SKM-1 (cell line): Measurements from ENCODE around the gene FGFRL1.
"Not testable (repeated sequence)": the region's sequence is repeated elsewhere in the genome, so short reads cannot be mapped to it uniquely, and the experiment has no call there.

Experiments
- DNase-seq: peaks from one replicate; lab custom pipeline; 2025; ENCODE audit not compliant: unreplicated experiment; lab: John Stamatoyannopoulos, UW

The FGFRL1 gene

DNA sequence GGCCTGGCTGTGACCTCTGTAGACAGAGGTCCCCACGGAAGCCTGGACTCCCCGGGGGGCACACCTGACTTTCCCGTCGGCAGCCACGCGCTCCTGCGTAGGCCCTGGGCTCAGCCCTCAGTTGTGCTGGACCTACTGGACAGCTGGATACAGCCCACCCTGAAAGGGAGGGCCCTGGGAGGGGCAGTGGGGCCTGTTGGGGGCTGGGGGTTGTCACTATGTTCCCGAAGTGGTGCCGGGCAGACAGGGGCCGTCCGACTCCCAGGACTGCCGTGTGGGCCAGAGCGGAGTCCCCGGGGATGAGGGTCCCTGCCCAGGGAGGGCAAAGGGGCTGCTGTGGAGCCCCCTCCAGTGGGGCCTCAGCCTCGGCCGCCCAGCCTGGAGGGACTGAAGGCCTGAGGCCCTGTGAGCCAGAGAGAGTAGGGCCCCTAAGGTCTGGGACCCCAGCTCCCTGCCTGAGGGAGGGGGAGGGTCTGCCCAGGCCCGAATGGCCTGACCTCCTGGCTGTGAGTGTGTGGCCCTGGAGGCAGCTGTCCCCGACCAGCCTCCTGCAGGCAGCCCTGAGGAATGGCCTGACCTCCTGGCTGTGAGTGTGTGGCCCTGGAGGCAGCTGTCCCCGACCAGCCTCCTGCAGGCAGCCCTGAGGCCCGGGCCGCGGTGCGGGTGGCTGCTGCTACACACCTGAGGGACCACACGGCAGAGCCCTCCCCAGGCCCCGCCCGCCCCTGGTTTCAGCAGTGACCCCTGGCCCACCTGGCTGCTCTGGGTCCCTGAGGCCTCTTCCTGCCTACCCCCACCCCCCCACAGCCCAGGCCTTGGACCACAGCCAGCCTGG is 25.8 kb downstream of the FGFRL1 start:
- no peak for DNase-seq

DNA sequence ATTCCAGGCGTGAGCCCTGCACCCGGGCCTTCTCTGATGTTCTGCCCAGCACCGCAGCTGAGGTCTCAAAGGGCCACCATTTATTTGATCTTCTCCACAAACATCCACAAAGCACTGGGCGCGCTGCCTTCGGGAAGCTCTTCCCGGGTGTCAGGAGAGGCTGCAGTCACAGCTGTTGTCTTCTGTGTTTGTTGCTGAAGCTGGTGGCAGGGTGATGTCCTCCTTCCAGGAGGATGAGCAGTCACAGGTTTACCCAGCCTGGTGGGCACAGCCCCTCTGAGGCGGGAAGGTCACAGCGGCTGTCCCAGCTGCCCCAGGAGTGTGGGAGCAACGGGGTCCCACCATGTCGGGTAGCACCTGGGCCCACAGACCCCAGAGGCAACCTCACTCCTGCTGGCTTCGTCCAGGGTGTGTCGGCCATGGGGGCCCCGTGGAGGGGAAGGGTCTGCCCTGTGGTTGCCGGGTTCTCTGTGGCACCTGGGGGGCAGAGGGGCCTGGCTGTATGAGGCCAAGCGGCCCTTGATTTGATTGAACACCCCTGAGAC is 27.6 kb downstream of the FGFRL1 start:
- no peak for DNase-seq

DNA sequence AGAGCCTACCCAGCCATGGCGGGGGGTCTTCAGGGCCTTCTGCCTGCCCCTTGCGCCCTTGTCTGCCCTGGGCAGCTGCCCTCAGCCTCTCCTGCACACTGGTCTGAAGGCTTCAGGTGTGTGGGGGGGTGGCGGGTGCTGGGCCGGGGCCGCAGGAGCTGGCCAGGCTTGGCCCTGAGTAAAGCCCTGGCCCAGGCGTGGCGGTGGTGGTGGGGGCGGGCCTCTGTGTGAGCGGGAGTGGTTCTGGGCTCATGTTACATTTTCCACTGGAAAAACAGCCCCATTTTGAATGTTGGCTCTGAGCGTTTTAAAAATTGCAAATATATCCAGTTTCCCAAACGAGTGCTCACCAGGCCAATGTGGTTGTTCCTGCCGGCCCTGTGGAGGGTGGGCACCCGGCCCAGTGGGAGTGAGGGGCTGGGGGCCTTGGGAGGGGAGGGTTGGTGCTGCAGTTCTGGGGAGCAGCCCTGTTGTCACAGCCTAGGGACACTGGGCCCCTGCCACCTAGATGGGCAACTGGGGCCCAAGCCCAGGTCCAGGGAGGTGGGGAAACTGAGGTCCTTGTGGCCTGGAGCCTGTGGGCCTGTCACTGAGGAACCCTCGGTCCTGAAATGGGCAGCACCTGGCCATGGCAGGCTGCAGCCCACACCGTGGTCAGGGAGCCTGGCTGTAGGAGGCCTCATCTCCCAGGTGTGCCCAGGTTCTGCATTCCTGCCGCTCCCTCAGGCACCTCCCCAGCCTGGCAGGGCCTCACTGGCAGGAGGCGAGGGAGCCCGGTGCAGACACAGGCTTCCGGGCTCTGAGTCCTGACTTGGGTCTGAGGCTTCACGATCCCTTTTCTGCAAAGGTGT is 28.3 kb downstream of the FGFRL1 start:
- no peak for DNase-seq

DNA sequence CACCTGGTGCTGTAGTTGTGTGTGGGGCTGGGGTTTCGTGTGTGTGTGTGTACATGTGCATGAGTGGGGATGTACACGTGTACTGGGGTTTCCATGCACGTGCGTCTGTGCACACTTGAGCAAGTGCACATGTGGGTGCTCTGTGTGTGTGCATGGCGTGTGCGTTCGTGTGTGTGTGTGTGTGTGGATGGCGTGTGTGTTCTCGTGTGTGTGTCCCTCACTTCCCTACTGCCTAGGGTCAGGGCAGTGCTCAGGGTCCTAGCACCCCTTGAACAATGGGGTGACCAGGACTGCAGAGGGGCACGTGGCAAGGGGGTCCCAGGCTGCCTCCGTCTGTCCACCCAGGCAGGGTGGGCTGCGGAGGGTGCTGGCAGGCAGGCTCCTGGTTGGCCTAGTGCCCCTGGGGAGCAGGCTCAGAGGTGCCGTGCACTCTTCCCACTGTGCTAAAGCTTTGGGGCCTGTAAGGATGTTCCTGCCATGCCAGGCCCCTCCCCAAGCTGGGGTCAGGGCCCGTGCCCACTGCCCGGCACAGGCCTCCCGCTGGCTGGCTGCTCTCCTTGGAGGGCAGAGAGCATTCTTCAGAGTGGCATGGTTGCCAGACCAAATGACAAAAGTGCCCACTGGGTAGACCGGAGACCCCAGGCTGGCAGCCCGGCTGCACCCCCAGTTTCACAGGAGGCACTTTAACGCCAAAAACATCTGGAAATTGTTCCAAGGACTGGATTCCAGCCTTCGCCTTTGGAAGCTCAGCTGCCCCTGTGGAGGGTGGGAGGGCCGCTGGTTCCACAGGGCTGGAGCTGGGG is 29.1 kb downstream of the FGFRL1 start:
- DNase-seq, result no peak

DNA sequence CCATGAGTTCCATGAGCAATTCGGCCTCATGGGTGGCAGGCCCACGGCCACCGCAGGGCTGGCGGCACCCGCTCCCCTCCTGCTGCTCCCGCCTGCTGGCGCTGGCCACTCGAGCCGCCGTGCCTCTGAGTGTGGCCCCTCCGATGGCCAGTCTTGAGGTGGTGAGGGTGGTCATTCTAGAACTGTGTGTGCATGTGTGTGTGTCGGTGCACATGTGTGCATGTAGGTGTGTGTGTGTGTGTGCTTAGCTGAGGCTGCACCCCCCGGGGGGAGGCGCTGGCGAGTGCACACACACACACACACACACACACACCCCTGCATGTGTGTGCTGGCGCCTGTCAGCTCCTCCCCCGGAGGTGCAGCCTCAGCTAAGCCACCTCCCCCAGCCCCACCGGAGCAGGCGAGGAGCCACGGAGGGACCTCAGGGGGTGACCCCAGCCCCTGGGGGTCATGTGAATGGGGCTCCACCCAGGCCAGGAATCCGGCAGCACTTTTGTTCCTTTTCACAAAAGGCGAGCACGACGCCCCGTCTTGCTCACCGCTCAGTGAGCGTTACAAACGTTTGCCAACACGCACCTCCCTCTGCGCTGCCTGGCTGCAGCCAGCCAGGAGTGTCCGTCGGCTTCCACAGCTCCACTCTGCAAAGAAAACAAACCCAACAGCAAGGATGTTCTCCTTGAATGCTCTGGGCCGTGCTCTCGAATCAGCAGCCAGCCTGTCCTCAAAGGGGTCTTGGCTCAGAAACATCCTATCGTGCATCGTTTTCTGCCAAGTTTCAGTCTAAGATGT is 29.9 kb downstream of the FGFRL1 start:
- DNase-seq, result no peak

DNA sequence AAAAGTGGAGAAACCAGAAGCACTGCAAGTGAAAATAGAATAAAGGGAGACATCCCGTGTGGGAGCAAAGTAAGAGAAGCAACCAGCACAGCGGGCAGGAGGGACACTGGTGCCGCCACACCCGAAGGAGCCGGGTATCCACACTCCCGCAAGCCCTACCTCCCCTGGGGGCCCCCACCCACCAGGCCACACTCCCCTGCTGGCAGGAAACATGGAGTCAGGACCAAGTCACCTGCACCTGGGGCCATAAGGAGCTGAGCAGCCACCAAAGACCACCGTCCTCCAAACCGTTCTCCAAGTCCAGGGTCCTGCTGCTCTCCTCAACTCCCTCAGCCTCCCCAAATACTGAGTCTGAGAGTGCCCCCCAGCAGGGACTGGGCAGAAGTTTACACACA is 30.5 kb downstream of the FGFRL1 start:
- no peak for DNase-seq

DNA sequence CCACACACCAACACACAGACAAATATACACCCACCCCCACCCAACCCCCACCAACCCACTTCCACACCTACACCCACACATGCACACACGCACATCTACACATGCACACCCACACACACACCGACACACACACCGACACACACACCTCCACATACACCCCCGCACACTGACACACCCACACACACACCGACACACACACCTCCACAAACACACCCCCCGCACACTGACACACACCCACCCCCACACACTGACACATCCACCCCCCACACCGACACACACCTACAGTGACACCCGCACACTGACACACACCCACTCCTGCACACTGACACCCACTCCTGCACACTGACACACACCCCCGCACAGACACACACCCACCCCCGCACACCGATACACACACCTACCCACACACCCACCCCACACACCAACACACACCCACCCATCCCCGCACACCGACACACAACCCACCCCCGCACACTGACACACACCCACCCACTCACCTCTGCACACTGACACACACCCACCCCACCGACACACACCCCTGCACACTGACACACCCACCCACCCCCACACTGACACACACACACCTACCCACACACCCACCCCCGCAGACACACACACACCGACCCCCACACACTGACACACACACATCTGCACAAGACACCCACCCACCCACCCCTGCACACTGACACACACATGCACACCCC is 31.1 kb downstream of the FGFRL1 start:
- no peak for DNase-seq

DNA sequence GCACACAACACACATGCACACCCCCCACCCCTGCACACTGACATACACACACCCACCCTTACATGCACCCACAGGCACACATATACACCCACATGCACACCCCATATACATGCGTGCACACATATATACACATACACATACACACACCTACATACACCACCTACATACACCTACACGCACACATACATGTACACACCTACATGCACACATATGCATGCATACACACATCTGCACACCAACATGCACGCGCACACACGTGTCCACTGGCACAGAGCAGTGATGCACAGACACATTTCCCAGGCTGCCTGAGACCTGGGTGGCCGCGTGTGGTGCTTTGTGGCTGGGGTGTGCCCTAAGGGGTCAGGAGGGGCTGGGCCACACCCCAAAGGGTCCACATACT is 31.7 kb downstream of the FGFRL1 start:
- no peak for DNase-seq

DNA sequence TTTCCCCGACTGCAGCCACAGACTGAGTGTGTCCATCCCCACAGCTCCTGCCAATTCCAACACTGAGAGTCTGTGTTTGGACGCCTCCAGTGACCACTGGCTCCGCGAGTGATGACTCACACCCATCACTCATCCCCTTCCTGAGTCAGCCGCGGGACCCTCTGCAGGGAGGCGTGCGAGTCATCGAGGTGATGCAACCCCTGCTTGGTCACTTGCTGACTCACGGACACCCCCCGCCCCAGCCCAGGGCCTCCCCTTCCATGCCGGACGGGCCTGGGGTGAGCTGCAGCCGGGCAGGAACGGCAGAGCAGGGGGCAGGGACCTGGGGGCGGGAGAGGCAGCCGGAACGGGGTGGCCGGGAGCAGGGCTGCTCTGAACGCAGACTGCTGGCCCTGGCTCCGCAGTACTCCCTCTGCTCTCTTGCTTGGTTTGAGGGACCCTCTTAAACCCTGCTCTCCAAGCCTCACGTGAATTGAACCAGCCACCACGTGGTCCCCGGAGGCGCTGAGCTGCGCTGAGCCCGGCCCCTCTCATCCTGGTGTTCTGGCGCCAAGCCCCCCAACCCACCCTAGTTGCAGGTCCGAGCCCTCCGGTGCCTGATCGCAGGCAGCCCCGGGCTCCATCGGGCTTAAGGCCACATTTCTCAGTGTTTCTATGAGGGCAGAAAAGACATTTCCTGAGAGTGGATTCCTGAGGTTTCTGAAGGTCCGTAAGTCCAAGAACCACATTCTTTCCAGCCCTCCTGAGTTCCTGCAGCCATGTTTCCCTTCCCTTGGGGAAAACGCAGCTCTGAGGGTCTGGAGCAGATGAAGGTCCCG is 32.4 kb downstream of the FGFRL1 start:
- peak; percentile 48 for DNase-seq

DNA sequence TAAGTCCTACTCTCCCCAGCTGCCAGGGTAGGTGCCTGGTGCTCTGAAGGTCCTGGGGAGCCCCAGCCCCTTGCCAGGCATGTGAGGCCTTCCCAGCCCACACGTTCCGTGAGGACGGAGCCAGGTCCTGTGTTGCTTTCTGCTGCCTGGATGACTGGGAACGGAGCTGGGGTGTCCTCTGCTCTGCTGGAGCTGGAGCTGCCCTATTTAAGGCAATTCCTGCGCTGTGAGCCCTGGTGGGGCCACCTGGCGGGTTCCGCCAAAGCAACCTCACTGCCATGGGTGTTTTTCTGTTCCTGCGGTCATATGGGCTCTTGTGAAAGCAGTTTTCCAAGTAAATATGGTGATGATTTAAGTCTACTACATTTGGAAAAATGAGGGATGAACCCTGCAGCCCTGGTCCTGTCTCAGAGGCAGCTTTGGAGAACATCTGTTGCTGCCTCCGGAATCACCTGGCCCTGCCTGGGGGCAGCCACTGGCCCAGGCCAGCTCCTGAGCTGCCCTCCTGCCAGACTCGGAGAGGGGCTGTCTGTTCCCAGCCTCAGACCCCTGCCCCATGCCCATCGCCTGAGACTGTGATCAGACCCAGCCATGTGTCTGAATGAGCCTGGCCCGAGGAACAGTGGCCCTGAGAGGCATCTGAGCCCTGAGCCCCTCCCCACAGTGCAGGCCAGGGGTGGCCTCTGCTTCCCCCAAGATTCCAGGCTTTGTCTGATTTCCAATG is 33.2 kb downstream of the FGFRL1 start:
- DNase-seq, result no peak

DNA sequence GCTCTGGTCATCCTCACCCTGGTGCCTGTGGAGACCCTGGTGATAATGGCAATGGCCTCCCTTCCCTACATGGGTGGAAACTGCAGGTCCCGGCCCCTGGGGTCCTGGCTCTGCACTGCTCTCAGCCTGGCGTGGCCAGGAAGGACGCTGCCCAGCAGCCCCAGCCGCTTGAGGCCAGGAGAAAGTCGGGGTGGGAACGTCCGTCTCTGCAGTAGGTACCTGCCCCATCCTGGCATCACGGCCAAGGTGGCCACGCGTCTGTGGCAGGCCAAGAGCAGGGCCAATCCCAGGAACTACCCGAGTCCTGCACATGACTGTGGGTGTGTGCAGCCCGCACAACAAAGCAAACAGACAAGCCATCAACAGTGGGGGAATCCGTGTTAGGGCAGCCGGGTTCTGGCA is 33.8 kb downstream of the FGFRL1 start:
- no peak for DNase-seq

DNA sequence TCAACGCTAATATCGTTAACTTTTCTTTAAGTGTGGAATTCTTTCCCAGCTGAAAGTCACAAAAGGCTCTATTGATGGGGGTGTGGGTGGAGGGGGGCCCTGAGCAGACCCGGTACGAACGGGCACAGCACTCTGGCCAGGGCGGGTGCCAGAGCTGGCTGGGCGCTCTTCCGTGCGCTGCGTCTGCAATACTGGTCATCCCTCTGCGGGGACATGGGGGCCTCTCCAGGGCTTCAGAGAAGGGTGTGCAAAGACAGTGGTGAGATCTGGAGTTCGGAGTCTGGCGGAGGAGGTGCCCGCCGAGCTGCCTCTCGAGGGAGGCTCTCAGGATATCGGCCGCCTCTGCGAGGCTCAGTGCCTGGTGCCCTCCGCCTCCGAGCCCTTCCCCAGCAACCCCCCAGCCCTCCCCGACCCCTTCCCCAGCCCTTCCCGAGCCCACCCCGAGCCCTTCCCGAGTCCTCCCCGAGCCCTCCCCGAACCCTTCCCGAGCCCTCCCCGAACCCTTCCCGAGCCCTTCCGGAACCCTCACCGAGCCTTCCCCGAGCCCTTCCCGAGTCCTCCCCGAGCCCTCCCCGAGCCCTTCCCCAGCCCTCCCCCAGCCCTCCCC is 34.3 kb downstream of the FGFRL1 start:
- no peak for DNase-seq

DNA sequence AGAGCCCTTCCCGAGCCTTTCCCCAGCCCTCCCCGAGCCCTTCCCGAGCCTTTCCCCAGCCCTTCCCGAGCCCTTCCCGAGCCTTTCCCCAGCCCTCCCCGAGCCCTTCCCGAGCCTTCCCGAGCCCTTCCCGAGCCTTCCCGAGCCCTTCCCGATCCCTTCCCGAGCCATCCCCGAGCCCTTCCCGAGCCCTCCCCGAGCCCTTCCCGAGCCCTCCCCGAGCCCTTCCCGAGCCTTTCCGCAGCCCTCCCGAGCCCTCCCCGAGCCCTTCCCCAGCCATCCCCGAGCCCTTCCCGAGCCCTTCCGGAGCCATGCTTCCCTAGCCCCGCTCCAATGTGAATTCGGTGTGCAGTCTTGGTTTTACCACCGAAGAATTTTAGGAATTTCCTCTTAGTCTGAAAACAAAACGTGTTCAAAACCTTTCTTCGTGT is 35.2 kb downstream of the FGFRL1 start:
- not testable (repeated sequence) for DNase-seq

DNA sequence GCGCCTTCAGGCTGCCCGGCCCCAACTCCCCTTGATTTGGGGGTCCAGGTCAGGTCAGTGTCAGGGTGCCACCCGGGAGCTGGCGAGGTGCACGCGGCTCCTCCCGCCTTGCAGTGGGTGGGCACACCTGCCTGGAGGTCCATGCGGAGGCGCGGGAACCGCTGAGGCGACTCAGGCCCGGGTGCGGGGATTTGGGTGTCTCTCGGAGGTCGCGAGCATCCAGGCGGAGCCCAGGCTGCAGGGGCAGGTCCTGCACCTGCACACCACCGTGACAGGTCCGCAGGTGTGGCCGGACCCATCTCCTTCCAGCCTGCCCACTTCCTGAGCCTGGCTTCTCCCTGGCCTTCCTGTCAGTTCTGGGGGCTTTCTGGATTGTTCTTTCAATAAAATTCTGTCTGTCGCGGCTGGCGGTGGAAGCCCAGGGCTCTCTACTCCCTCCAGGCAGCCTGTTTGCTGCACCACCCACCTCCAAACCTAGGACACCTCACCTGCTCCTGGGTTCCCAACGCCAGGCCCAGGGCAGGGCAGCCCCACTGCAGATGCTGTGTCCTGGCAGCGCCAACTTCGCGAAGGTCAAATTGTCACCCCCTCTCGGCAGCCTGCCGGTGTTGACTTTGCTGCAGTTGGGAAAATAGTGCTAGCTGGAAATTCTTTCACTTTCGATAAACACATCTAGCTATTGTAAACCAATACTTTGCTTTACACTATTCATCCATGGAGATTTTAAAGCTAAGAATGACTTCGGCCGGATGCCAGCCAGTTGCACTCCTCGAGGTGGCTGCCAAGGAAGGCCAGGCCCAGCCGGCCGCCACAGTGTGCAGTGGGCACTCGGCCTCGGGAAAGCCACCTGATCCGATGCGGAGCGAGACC is 35.9 kb downstream of the FGFRL1 start:
- no peak for DNase-seq

DNA sequence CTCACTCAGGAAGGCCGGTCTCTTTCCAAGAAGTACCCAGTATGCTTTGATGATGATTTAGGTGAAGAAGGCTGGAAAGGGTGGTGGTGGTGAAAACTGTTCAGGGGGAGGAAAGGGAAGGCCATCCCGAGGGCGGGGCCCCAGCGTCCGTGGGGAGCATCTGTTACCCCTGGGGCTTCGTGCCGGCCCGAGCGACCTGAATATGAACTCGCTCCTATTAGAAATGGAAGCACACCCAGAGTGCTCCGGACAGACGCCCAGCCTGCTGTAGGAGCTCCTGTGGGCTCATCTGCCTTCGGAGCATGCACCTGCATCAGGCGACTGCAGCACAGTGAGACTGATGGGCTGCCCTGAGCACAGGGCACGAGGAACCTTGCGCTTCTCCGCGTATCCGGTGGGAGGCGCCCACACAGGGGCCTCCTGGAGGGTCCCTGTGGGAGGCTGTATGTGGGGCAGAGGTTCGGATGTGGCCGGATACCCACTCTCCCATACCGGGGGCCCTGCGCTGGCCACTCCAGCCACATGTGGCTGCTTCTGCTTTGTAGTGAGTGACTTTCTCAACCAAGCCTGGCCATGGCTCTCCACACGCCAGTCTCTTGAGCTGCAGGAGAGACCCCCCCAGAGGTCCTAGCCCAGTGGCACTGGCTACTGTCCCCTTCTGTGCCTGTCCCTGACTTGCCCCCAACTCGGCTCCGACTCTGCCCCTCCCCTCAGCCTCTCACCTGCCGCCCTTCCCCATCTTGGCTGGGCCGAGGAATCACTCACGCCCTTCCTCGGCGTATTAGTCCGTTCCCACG is 36.7 kb downstream of the FGFRL1 start:
- DNase-seq, result no peak
